HG03558 (cell line): ENCODE results near the gene DAPK1.

Source experiments
- ATAC-seq: cut with Tn5 transposase; IDR thresholded peaks from one replicate; pipeline ENCODE4 v1.9.1; 2021; ENCODE audit warnings: moderate number of reproducible peaks; ENCODE audit not compliant: unreplicated experiment; ENCODE audit errors: extremely low read depth

The DAPK1 gene

DNA sequence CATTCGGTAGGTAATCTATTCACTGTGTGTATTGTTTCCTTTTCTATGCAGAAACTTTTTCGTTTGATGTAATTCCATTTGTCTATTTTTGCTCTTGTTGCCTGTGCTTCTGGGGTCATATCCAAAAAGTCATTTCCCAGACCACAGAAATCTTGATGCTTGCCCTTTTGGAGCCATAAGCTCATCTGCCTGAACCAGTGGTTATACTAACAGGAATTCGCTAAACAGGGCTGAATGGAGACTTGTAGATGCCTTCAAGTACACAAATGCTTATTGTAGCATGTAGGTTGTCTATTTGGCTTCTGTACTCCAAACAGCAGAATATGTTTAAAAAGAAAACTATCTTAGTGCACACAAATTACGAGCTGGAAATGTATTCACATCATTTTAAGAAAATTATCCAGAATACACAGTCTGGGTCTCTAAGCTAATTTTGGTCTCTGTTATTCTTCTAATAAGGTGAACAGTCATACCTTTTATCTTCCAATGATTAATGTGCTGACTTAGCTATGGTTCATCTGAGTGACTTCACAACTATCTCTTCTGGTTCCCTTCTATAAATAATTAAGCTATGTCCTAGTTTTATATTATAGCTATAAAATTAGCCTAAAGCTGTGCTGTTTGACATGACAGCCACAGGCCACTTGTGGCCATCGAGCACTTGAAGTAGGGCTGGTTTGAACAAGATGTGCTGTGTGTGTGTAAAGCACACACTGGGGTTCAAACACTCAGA lies 87.6 kb downstream of the DAPK1 start:
- no peak for ATAC-seq

DNA sequence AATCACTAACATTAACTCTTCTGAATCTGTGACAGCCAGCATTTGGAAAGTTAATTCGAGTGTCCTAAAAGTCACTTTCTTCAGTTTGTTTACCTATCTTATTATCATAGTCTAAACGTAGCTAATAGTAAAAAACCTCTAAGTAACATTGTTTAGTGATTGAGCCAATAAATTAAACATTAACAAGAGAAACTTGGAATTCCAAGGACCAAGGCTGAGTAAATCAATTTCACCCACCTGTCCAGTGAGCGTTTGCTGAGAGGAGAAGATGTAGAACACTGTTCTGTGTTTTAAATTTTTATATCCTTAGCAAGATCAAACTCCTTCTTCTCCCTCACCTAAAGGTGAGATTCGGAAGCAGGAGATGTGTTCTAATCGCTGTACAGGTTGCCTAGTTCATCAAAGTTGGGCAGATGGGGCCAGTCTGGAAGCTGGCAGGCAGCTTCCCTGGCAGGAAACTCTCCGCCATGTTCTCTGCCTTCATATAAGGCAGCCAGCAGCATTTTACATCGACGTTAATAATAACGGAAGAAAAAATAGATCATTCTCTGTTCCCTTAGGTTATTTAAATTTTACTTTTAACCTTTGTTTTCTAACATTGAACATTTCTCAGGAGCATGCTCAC lies 89.2 kb downstream of the DAPK1 start:
- ATAC-seq, result no peak

DNA sequence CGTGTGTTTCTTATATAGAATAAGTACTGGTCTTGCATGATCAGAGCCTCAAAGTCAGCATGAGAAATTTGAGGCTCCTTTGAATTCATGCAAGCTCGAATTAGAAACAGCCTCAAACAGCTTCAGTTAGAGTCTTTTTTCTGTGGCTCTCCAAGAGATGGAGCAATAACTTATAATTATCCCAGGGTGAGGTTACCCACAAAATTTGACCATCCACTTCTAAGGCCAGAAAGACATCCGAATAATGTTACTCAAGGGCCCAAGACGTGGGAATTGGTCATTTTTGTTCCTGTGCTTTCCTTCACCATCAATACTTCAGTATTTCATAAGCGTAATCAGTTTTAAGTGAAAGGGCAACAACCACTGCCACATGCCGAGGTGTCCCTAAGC lies 89.7 kb downstream of the DAPK1 start:
- ATAC-seq, result no peak

GRCh38 chr9:87587864-87588263 lies 90.2 kb downstream of the DAPK1 start:
- no peak for ATAC-seq

DNA sequence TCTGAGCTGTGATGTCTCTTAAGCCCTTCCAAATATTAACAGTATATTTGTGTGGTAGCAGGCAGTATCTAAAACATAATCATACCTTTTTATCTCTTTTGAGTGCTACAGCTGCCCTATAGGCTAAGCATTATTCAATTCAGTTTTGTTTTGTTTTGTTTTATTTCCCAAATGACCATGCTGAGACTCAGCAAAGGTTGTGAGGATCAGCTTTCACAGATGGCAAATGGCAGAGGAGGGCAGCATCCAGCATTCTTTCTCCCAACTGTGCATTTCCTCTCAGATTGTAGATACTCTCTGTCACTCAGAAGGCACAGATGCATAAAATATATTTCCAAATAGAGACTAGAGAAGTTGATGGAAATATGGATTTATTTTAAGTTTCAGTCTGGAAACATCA lies 90.7 kb downstream of the DAPK1 start:
- no peak for ATAC-seq

DNA sequence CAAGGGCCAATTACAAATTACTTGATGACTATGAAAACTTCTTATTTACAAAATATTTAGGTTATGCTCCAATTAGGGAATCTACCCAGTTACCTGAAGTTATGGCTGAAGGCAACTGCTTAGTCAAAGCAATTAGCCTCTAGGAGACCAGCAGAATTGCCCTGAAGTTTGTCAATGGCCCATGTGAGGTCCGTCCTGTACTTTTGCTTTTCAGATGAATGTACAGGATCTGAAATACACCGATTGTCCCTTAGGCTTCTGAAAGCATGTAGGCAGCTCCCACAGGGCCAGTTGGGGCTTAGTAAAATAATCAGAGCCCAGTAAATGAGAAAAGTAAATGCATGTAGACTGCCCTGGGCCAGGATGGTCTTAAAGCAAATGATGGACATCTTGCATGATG lies 93.3 kb downstream of the DAPK1 start:
- no peak for ATAC-seq

DNA sequence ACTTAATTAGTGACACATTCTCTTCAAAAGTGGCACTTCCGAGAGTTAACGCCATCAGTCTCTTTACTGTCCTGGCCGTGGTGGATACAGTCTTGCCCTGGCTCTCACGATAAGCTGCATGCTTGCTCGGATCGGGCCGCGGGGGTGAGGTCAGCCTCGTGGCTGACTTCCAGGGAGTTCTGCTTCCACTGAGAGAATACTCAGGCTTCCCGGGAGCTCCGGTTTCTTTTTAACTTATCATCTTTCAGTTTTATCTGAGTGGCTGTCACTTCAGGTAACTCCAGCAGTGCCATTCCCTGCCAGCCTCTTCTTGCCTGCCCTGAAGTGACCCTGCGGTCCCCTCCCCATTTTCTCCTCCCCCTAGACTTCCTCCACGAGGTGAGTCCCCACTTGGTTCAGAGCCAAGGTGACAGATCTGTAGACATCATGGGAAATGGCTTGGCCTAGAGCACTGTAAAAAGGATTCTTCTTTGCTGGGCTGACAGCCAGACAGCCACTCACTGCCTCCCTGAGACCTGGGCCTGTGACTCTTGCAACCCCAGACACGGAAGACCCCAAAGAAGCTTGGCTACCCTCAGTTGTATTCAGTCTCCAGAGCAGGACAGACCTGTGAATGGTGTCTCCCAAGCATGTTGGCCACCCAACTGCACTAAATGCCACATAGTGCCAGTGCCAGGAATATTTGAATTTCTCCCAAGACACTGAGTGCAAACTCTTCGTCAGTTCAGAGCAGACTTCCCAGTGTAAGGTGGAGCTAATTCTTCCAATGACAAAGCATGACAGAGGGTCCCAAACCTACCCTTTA lies 95.1 kb downstream of the DAPK1 start:
- ATAC-seq, result no peak

- no peak for ATAC-seq
Measured at GRCh38 chr9:87593359-87593980, 95.8 kb downstream of the DAPK1 start.

- no peak for ATAC-seq
Measured at GRCh38 chr9:87594194-87594593, 96.5 kb downstream of the DAPK1 start.

DNA sequence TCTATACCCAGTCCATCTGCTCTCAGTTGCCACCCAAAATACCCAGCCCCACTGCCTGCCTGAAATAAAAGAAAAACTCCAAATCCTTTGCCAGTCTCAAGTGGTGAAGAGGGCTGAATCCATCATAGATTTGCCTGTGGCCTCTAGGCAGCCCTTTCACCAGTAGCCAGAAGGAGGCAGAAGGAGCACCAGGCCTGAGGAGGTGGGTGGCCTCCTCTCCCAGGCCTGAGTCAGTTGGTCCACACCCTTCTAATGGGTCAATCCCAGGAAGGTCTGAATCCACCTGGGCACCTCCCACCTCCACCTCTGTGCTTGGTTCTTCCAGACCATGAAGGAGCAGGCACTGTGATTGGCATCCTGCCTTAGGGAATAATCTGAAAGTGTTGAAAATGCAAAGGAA lies 97.0 kb downstream of the DAPK1 start:
- ATAC-seq, result no peak

DNA sequence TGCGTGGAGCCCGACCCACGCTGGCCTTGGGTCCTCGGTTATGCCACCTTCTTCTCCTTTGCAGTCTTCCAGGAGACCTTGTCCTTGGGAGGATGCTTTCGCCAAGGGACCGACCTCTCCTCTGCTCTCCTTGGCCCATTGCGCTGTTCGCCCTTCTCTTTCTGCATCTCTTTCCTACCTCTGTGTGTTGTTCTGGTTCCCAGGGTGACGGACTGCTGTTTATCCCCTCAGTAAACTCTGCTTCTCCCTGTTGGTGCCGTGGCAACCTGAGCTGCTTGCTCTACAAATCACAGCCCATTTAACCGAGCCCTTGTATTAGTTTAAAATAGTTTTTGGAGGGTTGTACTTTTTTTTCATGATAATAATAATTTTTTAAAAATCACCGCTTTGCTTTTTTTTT lies 97.9 kb downstream of the DAPK1 start:
- ATAC-seq, result no peak

GRCh38 chr9:87596862-87597261 lies 99.2 kb downstream of the DAPK1 start:
- no peak for ATAC-seq

DNA sequence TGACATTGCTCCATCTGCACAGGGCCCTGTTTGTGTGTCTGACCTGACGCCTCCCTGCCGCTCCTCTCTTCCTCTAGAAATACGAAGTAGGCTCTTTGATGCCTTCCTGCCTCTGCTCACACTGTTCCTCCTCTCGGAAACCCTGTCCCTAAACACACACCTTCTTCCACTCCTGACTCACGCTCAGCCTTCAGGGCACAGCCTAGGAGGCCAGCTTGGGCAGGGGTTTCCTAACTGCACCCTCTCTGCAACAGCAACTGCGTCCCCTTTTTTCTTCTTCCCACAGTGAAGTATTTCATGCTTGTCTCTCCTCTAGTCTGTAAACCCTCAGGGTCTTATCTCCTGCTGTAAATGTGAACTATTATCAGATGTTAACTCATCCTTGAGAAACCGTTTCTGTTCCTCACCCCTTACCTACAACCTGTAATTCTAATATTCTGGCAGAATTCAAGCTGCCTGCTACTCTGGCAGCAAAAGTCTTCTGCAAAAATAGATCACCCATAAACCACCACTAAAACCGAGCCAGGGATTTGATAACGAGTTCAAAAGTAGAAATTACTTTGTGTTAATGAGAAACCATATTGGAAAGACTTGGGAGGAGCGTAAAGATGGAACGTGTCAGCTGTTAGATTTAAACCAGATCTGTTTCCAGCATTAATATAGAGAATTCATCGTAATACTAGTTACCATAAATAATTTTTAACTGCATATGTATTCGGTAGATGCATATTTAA lies 100.2 kb downstream of the DAPK1 start:
- no peak for ATAC-seq

GRCh38 chr9:87599901-87600610 lies 102.4 kb downstream of the DAPK1 start:
- ATAC-seq, result no peak

DNA sequence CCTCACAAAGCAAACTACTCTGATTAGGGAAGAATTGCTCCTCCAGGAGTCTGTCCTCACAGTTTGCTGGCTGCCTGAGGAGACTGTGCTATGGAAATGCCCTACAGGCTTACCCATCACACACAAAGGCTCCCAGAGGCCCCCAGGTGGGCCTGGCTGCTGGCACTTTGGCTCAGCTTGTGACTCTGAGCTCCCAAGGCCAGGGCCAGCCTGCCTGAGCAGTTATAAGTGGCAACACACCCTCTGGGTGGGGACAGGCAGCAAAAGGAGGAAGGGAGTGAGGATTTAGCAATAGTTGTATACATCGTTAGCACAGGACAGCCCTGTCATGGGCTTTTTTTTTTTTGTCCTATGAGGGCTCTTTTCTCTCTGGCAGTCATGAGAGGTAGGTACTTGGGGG lies 103.5 kb downstream of the DAPK1 start:
- ATAC-seq, result no peak

GRCh38 chr9:87601595-87601994 lies 103.9 kb downstream of the DAPK1 start:
- ATAC-seq, result no peak

- ATAC-seq, result no peak
Measured at GRCh38 chr9:87602933-87603643, 105.4 kb downstream of the DAPK1 start.

- no peak for ATAC-seq
Measured at GRCh38 chr9:87603854-87604490, 106.3 kb downstream of the DAPK1 start.
